ENCODE results near the gene PRRC2B.

DNA sequence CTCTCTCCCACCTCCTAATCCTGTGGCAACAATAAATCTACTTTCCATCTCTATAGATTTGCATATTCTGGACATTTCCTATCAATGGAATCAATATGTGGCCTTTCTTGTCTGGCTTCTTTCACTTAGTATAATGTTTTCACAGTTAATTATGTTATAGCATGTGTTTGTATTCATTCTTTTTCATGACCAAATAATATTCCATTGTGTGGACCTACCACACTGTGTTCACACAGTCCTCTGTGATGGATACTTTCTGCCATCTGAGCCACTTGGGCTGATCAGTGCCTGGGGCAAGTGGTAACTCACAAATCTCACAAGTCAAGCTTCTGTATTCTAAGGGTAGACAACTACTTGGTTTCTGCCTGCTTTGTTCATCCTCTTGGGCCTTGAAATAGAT lies 60.1 kb downstream of the PRRC2B start:
- TF ChIP-seq, protein P1, sequence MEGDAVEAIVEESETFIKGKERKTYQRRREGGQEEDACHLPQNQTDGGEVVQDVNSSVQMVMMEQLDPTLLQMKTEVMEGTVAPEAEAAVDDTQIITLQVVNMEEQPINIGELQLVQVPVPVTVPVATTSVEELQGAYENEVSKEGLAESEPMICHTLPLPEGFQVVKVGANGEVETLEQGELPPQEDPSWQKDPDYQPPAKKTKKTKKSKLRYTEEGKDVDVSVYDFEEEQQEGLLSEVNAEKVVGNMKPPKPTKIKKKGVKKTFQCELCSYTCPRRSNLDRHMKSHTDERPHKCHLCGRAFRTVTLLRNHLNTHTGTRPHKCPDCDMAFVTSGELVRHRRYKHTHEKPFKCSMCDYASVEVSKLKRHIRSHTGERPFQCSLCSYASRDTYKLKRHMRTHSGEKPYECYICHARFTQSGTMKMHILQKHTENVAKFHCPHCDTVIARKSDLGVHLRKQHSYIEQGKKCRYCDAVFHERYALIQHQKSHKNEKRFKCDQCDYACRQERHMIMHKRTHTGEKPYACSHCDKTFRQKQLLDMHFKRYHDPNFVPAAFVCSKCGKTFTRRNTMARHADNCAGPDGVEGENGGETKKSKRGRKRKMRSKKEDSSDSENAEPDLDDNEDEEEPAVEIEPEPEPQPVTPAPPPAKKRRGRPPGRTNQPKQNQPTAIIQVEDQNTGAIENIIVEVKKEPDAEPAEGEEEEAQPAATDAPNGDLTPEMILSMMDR (IDR thresholded peaks at IDR 0.05): no peak
- no peak for TF ChIP-seq POLR2A (IDR thresholded peaks at IDR 0.05)

All from ovary (tissue), 3 donors.